Trophoblast cell (in vitro differentiated cells and primary cell): Measurements from ENCODE around the gene HMGXB3.

ENCODE experiments used
- DNase-seq, 2 donors: peaks; one replicate each; pipeline ENCODE4 v3.0.0-alpha.2; 2016
- H2AFZ ChIP-seq: 2 replicates; pipeline ENCODE4 v1.6.1; 2013; ENCODE audit warnings: low read length, moderate library complexity, mild to moderate bottlenecking; ENCODE audit not compliant: insufficient read depth, poor library complexity
- H2AK5ac ChIP-seq: 2 replicates; pipeline ENCODE4 v1.6.1; 2013; ENCODE audit warnings: mild to moderate bottlenecking, low read length
- H2BK120ac ChIP-seq: 2 replicates; pipeline ENCODE4 v1.6.1; 2013; ENCODE audit warnings: low read length, mild to moderate bottlenecking, moderate library complexity; ENCODE audit not compliant: insufficient read depth, poor library complexity
- H2BK12ac ChIP-seq: 2 replicates; pipeline ENCODE4 v1.6.1; 2013; ENCODE audit warnings: mild to moderate bottlenecking, low read length, moderate library complexity
- H2BK5ac ChIP-seq: 2 replicates; pipeline ENCODE4 v1.6.1; 2013; ENCODE audit warnings: low read length, low read depth, moderate library complexity, mild to moderate bottlenecking; ENCODE audit not compliant: poor library complexity
- H3K14ac ChIP-seq: 2 replicates; pipeline ENCODE4 v1.6.1; 2013; ENCODE audit warnings: mild to moderate bottlenecking, low read length
- H3K18ac ChIP-seq: 2 replicates; pipeline ENCODE4 v1.6.1; 2013; ENCODE audit warnings: mild to moderate bottlenecking, low read length
- H3K23ac ChIP-seq: 2 replicates; pipeline ENCODE4 v1.6.1; 2013; ENCODE audit warnings: low read length
- H3K27ac ChIP-seq: 2 replicates; pipeline ENCODE4 v1.5.1; 2013; ENCODE audit warnings: low read depth, mild to moderate bottlenecking, inconsistent platforms, low read length, moderate library complexity
- H3K27me3 ChIP-seq: 2 replicates; pipeline ENCODE4 v1.6.1; 2013; ENCODE audit warnings: inconsistent platforms, mild to moderate bottlenecking, low read length, moderate library complexity; ENCODE audit not compliant: insufficient read depth
- H3K36me3 ChIP-seq, 2 experiments: 1 replicate in 1 of 2; 2 replicates in 1 of 2; pipeline ENCODE4 v1.6.1; 2013; ENCODE audit warnings: low read length in 2 of 2, mild to moderate bottlenecking in 2 of 2, moderate library complexity in 1 of 2; ENCODE audit not compliant: insufficient read depth in 2 of 2, control insufficient read depth in 1 of 2
- H3K4ac ChIP-seq: 2 replicates; pipeline ENCODE4 v1.6.1; 2013; ENCODE audit warnings: low read depth, mild to moderate bottlenecking, low read length, moderate library complexity
- H3K4me1 ChIP-seq, 2 experiments: 1 replicate in 1 of 2; 2 replicates in 1 of 2; pipeline ENCODE4 v1.6.1; 2013; ENCODE audit warnings: low read length in 2 of 2, mild to moderate bottlenecking in 2 of 2, moderate library complexity in 1 of 2; ENCODE audit not compliant: insufficient read depth in 2 of 2, control insufficient read depth in 1 of 2
- H3K4me2 ChIP-seq: 2 replicates; pipeline ENCODE4 v1.6.1; 2013; ENCODE audit warnings: inconsistent platforms, mild to moderate bottlenecking, low read length, moderate library complexity
- H3K4me3 ChIP-seq: 2 replicates; pipeline ENCODE4 v1.5.1; 2013; ENCODE audit warnings: mild to moderate bottlenecking, low read depth, low read length, inconsistent platforms
- H3K79me1 ChIP-seq: one replicate; pipeline ENCODE4 v1.6.1; 2013; ENCODE audit warnings: low read length
- H3K79me2 ChIP-seq: 2 replicates; pipeline ENCODE4 v1.6.1; 2013; ENCODE audit warnings: low read length, mild to moderate bottlenecking; ENCODE audit not compliant: control insufficient read depth, insufficient read depth, poor library complexity
- H3K9ac ChIP-seq: 2 replicates; pipeline ENCODE4 v1.6.1; 2013; ENCODE audit warnings: mild to moderate bottlenecking, low read length
- H3K9me3 ChIP-seq: 2 replicates; pipeline ENCODE4 v1.6.1; 2013; ENCODE audit warnings: low read depth, mild to moderate bottlenecking, control low read depth, inconsistent platforms, low read length; ENCODE audit not compliant: insufficient read depth
- H4K12ac ChIP-seq: 2 replicates; pipeline ENCODE4 v1.6.1; 2013; ENCODE audit warnings: low read depth, mild to moderate bottlenecking, low read length, moderate library complexity
- H4K8ac ChIP-seq: 2 replicates; pipeline ENCODE4 v1.6.1; 2013; ENCODE audit warnings: low read depth, mild to moderate bottlenecking, low read length, moderate library complexity
- H4K91ac ChIP-seq: one replicate; pipeline ENCODE4 v1.6.1; 2013; ENCODE audit warnings: low read depth, mild to moderate bottlenecking, low read length, moderate library complexity
- WGBS: extraction: QIAGEN DNeasy Blood & Tissue Kit; methylation state at CpG from one replicate; pipeline ENCODE4 v1.1.7; 2013; ENCODE audit warnings: missing lambda C conversion rate; ENCODE audit not compliant: insufficient read length, insufficient coverage; ENCODE audit errors: extremely low coverage; 5-methylcytosine and 5-hydroxymethylcytosine counted together

Gene HMGXB3

DNA sequence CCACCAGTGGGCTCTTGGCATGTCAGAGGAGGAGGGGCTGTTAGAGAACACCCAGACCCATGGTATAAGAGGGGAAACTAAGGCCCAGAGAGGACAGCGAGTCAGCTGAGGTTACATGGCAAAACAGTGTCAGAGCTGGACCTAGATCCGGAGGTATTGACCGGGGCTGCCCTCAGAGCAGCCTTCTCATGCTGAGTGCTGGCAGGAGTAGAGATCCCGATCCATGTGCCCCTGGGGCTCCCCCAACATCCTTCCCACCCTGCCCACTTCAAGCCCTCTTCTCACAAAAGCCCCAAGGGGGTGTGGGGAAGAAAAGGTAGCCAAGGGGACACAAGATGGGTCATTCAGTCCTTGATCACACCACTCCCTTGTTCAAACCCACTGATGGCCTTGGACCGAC is 65.9 kb downstream of the HMGXB3 start:
- no CpG with 5 or more reads among the region's 5 CpGs for WGBS
- Histone ChIP-seq H3K18ac (no peak overlapping the region), H2BK12ac (no peak overlapping the region), H4K12ac (no peak overlapping the region), H4K8ac (no peak overlapping the region), H3K27ac (no peak overlapping the region), H3K36me3 (peaks cover 34 to 41% of the 10 kb centered on the region in 2 experiments), H2BK5ac (no peak overlapping the region), H3K4me3 (no peak overlapping the region), H3K4ac (no peak overlapping the region), H4K91ac (no peak overlapping the region), H3K14ac (no peak overlapping the region), H2BK120ac (no peak overlapping the region), H2AFZ (no peak overlapping the region), H3K9ac (no peak overlapping the region), H2AK5ac (no peak overlapping the region), H3K9me3 (peaks cover 2% of the 10 kb centered on the region), H3K79me2 (no peaks in the 10 kb centered on the region), H3K4me1 (peaks cover 0 to 5% of the 10 kb centered on the region in 2 experiments), H3K79me1 (no peaks in the 10 kb centered on the region), H3K27me3 (no peaks in the 10 kb centered on the region), H3K4me2 (no peak overlapping the region), H3K23ac (no peak overlapping the region)
- DNase-seq = no peak

DNA sequence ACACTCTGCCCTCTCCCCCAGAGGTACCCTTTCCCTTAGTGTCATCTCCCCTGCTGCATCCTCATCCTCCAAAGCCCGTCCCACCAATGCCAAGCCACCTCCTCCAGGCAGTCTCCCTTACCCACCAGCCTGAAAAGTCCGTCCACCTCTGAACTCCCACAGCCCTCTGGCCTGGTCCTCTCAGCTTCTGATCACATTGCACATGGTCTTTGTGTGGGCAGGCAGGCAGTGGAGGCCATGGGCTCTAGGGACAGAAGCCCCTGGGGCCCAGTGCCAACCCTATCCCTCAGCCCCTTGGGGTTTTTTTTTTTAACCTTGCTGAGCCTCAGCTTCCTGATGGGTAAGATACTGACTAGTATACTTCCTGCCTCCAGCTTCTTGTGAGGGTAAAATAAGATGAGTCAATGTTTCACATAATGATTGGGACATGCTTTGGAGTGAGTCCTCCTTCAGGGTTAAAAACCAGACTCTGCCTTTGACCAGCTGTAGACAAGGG is 66.4 kb downstream of the HMGXB3 start:
- Histone ChIP-seq H3K27me3 (no peaks in the 10 kb centered on the region), H4K8ac (no peak overlapping the region)

DNA sequence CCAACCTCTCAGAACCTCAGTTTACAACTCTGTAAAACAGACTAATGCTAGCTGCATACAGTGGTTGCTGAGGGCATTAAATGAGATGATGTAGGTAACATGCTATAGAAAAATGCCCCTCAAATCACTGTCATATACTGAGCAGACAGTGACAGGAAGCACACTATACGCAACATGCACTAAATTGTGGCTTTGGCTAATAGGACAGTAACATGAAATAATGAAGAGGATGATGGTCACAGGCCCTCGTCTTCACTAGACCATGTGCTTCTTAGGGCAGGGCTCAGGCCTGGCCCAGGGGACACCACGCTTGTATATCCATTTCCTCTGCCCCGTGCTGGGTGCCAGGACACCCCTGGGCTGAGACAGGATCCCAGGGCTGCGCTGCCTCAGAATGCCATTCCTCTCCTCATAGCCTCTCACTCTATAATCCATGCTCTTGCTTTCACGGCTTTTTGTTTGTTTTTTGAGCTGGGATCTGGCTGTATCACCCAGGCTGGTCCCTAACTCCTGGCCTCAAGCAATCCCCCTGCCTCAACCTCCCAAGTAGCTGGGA is 66.9 kb downstream of the HMGXB3 start:
- H3K14ac ChIP-seq = no peak overlapping the region
- no peak overlapping the region for H2AFZ ChIP-seq
- no peak overlapping the region for H3K27ac ChIP-seq
- peaks cover 35 to 36% of the 10 kb centered on the region in 2 experiments for H3K36me3 ChIP-seq
- no peak overlapping the region for H3K18ac ChIP-seq
- H3K79me1 ChIP-seq = no peaks in the 10 kb centered on the region
- no peak for DNase-seq
- H3K9ac ChIP-seq = no peak overlapping the region
- H4K91ac ChIP-seq = no peak overlapping the region
- peaks cover 2% of the 10 kb centered on the region for H3K9me3 ChIP-seq
- no peak overlapping the region for H3K4ac ChIP-seq
- H2AK5ac ChIP-seq = no peak overlapping the region
- no peak overlapping the region for H2BK12ac ChIP-seq
- no peak overlapping the region for H2BK120ac ChIP-seq
- no peak overlapping the region for H3K4me3 ChIP-seq
- H3K23ac ChIP-seq = no peak overlapping the region
- no peak overlapping the region for H3K4me2 ChIP-seq
- H3K27me3 ChIP-seq = no peaks in the 10 kb centered on the region
- no peak overlapping the region for H4K12ac ChIP-seq
- H2BK5ac ChIP-seq = no peak overlapping the region
- no CpG with 5 or more reads among the region's 6 CpGs for WGBS
- H4K8ac ChIP-seq = no peak overlapping the region
- H3K79me2 ChIP-seq = no peaks in the 10 kb centered on the region
- H3K4me1 ChIP-seq = peaks cover 0 to 5% of the 10 kb centered on the region in 2 experiments

More for the DNA sequence above, 66.4 kb downstream of the HMGXB3 start:
- Histone ChIP-seq H3K4ac (no peak overlapping the region), H3K14ac (no peak overlapping the region), H2BK12ac (no peak overlapping the region), H3K79me2 (no peaks in the 10 kb centered on the region), H3K23ac (no peak overlapping the region), H4K12ac (no peak overlapping the region), H3K9me3 (peaks cover 2% of the 10 kb centered on the region), H2AK5ac (no peak overlapping the region), H3K4me3 (no peak overlapping the region), H4K91ac (no peak overlapping the region), H3K27ac (no peak overlapping the region), H2BK120ac (no peak overlapping the region), H2AFZ (no peak overlapping the region), H3K4me1 (peaks cover 0 to 5% of the 10 kb centered on the region in 2 experiments), H3K18ac (no peak overlapping the region), H3K36me3 (peaks cover 34 to 36% of the 10 kb centered on the region in 2 experiments), H3K79me1 (no peaks in the 10 kb centered on the region), H2BK5ac (no peak overlapping the region), H3K4me2 (no peak overlapping the region), H3K9ac (no peak overlapping the region)
- no peak for DNase-seq
- WGBS = no CpG with 5 or more reads among the region's 2 CpGs

DNA sequence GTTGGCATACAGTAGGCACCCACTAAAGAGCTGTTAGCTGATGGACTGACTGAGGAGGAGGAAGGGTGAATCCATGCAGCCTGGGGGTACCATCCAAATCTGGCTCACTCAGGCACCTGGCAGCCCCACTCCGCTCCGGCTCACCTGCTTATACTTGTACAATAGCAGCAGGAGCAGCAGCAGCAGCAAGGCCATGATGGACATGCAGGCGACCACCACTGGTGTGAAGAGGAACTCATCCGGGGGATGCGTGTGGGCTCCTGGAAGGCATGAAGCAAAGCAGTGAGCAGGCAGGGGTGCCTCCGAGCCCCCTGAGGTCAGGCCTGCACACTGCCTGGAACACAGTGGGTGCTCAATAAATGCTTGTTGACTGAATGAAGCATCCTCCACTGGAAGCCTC is 67.5 kb downstream of the HMGXB3 start:
- Histone ChIP-seq H3K14ac (no peak overlapping the region), H2AFZ (no peak overlapping the region), H3K27ac (no peak overlapping the region), H3K23ac (no peak overlapping the region), H3K9me3 (peaks cover 2% of the 10 kb centered on the region), H3K4me3 (no peak overlapping the region), H3K4ac (no peak overlapping the region), H3K27me3 (no peaks in the 10 kb centered on the region), H4K12ac (no peak overlapping the region), H2BK5ac (no peak overlapping the region), H3K18ac (no peak overlapping the region), H4K91ac (no peak overlapping the region), H3K79me1 (no peaks in the 10 kb centered on the region), H3K9ac (no peak overlapping the region), H3K79me2 (no peaks in the 10 kb centered on the region), H3K4me1 (peaks cover 0 to 5% of the 10 kb centered on the region in 2 experiments), H3K36me3 (peaks cover 38 to 39% of the 10 kb centered on the region in 2 experiments), H4K8ac (no peak overlapping the region), H2BK120ac (no peak overlapping the region), H2AK5ac (no peak overlapping the region), H3K4me2 (no peak overlapping the region), H2BK12ac (no peak overlapping the region)
- no CpG with 5 or more reads among the region's 6 CpGs for WGBS
- no peak for DNase-seq
